HG02623 (cell line): ENCODE results near the gene FMNL3.

Source experiments
- ATAC-seq: cut with Tn5 transposase; IDR thresholded peaks from one replicate; pipeline ENCODE4 v1.9.1; 2021; ENCODE audit warnings: moderate library complexity; ENCODE audit not compliant: unreplicated experiment

FMNL3 gene

DNA sequence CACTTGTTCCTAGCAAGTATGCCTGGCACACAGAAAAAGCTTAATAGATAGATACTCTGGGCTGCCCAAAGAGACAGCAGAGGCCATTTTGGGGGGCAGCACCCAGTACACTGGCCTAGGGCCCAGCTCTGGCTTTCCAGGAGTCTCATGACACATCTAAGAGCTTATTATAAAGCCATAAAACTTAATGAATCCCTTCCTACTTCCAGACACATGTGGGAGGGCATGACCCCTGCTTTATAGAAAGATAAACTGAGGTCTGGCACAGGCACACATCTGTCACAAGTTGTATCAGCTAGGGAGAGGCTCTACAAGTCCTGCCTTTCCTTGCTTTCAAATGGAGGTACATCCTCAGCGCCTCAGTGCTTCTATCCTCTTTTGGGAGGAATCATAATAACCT is 27.1 kb downstream of the FMNL3 start:
- no peak for ATAC-seq

DNA sequence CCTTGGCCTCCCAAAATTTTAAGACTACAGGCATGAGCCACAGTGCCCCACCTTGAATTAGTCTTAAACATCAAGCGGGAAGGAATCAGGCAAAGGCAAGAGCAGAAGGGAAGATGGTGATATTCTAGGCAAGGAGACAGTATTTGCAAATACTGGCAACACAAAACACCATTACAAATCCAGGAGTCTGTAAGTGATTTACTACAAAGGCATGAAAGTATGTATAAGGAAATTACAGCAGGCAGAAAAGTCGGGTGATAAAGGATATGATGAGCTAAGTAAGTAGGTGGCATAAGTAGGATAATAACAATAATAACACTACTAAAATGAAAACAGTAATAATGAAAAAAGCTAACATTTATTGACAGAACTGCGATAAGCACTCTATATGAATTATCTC is 28.5 kb downstream of the FMNL3 start:
- ATAC-seq = no peak

DNA sequence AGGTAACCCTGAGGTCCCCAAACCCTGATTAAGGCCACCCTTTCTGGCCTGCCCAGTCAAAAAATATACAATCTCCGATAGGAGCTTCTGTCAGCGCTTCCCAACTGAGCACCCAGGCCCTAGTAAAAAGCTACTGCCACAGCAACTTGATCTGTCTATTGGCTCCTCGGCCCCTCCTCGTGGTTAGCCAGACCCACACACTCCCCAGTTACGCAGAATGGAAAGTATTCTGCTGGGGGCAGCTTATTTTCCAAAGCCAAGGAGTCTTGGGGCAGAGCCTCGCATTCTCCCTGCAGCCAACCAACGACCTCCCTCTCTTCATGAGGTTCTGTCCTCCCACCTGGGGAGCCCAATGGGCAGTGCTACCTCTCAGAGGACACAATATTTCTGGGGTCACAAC is 32.1 kb downstream of the FMNL3 start:
- ATAC-seq = no peak

DNA sequence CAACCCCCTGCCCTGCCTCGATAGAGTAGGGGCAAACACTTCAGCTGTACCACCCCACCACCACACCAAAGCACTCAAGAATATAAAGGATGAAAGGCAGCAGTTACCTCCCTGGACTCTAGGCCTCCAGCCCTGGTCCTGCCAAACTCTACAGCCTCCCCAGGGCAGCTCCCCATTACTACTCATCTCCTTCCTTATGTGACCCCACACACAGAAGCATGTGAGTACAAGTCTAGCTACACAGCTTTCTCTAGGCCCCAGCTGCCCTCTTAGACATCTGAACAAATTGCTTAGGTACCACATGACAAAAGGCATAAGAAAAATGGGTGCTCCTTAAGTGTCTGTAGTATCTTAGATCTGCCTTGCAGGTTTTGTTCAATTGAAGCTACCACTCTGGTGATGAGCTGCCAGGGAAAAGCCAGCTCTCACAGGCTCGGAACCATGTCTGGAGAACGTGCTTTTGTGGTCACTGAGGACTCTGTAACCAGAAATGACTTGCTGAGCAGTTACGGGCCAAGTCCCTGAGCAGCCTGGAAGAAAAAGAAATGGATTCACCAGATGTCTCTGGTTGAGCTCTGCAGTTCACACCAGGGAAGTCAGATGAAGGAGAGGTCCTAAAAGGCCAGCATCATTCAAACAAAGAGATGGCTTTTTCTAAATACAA is 32.8 kb downstream of the FMNL3 start:
- ATAC-seq = no peak

DNA sequence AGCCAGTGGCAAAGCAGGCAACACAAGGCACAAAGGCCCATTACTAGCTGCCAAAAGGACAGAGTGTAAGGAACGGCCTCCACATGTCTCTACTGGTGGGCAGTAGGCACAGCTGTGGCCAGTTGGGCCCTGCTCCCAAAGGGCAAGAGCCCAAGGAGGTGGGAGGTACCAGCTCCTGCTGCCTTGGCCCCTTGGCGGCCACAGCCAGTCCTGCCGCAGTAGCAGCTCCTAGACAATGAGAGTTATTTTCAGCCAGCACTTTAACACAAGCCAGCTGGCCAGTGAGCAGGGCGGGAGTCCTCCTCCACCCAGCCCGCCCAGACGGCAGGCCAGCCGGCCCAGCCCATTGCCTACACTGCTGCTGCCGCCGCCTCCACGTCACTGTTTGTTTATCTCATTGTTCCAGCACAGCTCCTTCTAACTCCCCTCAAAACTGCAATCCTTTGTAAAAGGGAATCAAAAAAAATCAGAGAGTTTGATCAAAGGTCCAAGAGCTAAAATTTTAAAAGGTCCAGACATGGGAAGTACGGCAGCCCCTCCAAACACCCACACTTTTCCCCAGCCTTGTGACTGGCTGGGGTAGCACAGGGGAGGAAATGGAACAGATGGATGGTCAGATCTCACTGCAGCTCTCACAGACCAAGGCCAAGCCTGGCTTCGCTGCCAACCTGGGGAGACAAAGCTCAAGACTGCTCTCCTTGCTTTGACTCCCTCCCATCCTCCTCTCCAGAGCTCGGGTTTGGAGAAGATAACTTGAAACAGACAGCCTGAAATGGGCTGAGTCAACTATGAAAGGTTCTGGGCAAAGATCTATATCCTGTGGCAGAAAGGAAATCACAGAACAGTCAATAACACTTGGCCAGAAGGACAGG is 33.5 kb downstream of the FMNL3 start:
- no peak for ATAC-seq

DNA sequence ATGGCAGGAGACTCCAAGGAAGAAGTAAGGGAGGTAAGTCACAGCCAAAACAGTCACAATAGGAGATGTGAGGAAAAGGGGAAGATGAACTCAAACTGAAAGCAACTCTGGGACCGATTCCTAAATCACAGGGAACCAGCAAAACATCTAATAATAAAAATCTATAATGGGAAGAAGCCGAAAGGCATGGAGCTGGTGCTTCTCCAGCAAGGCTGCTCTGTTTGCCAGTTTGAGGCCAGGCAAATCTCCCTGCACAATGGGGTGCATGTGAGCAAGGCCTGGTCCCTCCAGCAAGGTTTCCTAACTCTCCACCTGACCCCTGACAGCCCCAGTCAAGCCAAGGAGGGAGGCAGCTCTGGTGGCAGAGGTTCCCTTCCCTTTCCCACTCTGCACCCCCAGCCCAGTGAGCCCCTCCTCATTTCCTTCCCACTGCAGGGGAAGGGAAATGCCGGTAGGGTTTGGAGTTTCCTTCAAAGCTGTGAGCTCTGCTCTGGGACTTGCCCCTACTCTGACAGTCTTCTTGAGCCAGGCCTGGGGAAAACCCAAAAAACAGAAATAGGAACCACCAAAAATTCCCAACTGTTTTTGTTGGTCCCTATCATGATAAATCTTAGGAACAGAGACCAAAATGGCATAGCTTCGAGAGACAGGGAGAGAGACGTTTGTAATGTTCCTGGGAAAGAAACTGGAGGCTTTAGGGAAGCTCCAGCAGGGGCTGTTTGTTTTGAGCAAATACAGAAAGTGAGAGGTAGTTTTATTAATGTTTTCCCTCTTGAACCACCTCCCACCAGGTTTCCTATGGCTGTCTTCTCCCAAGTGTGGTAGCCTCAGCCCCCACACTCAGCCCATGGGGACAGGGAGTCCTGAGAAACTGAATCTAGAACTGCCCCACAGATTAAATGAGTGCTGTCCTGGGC is 34.6 kb downstream of the FMNL3 start:
- ATAC-seq = no peak

DNA sequence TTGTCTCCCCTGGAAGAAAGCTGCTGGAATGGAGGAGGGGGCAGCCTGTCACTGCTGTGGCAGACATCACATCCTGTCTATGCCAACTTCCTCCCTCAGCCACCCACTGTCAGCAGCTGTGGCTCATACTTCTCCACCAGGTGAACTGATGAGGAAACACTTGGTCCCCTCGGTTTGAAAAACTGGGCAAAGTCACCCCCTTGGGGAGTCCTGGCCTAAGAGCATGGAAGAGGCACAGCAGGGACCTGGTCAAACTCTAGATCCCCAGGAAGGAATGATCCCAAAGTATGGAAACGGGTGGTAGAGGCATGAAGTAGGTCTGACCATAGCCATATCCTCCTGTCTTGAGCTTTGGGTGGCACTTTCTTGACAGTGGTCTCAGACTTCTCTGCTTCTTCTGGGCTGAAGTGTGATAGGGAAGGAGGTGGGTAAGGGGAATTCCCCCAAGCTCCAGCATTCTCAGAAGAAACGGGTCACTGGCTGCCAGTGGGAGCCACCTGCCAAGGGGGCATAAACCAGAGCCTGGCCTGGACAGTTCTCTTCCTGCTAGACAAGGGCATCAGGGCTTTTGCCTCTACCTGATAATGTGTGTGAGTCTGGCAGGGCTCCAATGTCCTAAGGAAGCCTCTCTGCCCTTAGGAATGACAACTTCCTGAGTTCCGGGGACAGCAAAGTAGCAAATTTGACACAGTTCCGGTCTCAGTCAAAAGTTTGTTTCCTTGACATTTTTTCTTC is 36.0 kb downstream of the FMNL3 start:
- ATAC-seq = no peak

DNA sequence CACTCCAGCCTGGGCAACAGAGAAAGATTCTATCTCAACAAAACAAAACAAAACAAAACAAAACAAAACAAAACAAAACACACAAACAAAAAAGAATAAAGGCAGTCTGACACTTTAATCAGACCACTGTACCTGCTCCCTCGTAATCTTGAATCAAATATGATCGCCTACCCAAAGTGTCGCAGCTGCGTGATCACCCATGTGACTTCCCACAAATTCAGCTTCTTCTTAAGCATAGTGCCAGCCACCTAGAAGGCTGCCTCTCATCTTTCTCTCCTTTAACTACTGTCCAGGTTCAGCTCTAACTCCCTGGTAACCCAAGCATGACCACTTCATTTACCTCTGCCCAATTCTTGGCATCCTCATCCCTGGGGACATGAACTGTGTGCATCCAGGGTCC is 37.4 kb downstream of the FMNL3 start:
- ATAC-seq = no peak

DNA sequence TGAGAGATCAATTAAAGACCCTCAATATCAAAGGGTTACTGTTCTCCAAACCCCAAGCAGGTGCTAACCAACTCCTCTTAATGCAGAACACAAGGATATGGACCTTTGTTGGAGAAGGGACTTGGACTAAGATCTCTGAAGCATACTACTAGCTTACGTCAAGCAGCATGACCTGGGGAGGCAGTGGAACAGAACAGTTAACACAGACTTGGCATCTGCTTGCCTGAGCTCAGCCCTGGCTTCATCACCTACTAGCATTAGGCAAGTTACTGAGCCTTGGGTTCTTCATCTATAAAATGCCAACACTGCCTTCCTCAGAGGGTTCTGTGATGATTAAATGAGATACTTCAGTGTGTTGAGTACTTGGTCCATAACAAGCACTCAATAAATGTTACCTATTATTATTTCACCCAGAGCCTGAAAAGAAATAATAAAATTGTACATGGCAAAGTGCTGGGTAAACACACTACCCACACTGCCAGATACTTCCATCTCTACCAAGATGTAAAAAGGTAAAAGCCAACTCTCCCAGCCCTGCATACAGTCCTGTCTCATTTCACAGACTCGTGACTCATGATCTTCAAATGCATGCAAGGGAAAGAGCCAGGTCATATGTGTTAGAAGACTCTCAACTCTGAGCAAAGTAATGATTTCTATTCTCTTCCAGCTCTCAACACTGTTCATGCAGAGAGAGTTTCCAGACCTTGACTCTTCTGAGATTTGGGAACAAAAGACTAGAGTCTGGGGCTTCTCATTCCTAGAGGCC is 39.7 kb downstream of the FMNL3 start:
- no peak for ATAC-seq

DNA sequence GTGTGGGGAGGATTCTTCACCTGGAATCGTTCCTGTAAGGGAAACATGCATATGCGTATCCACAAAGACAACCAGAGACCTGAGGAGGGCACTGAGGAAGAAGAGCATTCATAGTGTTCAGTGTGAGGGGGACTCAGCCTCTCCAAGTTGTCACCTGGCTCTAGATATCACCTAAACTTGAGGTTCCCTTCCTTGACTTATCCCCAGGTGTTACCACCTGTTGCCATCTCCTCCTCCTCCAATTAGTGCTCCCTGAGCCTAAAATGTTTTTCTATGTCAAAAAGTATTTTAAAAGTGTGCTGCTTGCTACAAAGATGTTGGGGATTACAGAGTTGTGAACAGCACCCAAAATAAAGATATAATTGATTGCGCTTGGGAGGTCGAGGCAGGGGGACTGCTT is 41.0 kb downstream of the FMNL3 start:
- no peak for ATAC-seq

DNA sequence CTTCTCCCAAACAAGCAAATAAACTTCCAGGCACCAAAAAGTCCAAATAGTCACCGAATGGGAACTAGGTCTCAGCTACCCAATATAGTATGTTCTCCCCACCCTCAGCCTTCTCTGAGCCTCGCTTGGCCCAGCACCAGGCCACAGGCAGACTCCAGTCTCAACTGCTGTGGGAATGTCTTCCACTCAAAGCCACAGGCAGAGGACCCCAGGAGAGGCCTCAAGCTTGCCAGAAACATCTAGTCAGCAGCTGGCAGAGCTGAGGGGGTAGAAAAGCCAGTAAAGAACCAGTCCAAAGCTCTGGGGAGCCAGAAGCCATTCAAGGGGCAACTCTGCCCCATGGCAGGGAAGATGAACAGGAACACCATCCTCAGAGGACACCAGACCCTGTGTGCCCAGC is 41.8 kb downstream of the FMNL3 start:
- ATAC-seq = no peak

DNA sequence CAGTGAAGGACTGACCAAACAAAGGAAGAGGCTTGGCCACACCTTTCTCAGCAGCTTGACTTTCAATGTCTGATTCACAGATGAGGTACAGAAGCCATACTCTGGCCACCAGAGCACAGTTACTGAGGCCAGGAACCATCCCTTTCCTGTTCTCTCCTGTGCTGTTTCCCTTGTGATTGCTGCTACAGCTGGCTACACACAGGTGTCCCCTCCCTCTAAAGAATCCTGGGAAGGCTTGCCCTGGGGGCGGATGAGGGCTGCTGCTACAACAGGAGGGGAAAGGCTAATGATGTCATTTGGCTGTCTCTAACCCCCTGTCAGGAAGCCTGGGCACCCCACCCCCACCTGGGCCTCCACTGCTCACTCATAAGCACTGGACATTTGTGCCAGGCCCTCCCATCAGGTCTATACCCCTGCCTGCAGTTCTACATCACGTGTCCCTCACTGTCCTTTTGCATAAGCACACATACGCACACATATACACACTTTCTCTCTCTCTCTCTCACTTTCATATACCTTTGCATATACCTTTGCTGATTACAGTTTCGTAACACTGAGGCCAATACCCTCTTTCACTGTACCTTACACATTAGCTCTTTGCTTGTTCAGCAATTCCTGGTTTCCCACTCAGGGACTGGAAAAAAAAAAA is 42.5 kb downstream of the FMNL3 start:
- ATAC-seq = peak; percentile 64

DNA sequence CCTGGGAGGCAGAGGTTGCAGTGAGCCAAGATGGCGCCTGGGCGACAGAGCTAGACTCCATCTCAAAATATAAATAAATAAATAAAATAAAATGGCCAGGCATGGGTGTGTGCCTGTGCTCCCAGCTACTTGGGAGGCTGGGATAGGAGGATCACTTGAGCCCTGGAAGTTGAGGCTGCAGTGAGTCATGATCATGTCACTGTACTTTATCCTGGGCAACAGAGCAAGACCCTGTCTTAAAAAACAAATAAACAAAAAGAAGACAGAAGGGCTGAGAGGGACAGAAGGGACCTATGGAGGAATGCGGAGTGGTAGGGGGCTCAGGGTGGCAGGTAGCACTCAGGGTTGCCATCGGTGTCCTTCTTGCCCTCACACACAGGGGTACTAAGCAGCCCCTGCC is 43.0 kb downstream of the FMNL3 start:
- no peak for ATAC-seq

DNA sequence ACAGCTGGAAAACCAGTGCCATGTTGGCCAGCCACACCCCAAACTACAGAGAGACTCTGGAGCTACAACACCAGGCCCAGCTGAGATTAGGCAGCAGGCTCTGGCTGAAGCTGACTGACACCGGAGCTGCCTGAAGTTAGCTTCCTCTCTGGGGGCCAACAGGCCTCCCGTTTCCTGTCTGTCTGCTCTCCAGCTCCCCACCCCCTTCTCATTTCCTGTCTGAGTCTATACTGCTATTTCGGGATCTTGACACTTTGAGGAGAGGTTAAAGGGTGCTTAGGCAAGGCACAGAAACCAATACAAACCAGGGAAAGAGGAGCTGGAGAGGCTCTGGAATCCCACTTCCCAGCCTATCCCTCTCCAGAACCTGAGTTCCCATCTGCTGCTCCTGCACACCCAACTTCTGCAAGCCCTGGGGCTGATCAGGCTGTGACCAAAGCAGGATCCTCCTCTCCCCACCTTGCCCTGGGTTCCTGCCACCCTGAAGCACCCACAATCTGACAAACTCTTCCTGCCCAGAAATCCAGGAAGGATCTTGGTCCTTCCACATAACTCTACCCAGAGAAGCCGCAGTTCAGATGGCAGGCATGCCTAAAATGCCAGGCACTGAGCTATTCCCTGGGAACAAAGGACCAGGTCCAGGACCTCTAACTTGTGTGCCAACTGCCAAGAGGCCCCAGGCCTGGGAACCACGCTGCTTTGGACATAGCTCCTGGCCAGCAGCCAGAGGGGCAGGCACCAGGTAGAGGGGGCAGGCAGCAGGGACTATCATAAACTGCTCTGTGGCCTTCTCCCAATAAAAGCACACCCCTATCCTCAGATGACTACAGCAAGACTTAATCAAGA is 44.0 kb downstream of the FMNL3 start:
- ATAC-seq = peak; percentile 66

DNA sequence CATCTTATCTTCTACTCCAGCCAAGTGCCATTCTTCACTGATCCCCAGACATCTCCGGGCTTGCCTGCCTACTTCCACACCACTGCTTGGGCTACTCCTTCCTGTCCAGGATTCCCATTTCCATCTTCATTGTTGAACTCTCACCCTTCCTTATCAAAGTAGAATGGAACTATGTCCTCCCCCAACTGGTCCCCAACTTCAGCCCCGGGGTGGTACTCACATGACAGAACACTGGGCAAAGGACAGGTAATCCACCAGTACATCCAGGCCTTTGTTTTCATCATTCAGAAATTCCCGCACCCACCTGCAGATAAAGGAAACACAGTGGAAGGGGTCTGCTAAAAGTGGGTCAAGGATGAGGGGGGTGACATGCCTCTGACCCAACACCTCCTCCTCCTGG is 45.5 kb downstream of the FMNL3 start:
- ATAC-seq = no peak

DNA sequence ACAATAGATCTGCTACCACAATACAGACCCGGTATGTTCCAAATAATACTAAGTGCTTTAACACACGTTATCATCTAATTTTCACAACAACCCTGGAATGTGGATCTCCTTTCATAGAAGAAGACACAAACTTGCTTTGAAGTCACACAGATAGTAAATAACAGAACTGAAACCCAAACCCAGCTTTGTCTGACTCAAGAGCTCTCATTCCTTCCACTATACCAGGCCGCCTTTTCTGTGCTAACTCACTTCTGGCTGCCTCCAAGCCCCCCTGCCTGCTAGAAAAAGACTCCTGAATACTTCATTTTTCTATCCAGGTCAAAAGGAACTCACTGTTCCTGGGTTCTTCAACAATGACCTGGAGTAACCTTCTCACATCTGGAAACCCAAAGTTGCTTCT is 46.0 kb downstream of the FMNL3 start:
- peak; percentile 39 for ATAC-seq

DNA sequence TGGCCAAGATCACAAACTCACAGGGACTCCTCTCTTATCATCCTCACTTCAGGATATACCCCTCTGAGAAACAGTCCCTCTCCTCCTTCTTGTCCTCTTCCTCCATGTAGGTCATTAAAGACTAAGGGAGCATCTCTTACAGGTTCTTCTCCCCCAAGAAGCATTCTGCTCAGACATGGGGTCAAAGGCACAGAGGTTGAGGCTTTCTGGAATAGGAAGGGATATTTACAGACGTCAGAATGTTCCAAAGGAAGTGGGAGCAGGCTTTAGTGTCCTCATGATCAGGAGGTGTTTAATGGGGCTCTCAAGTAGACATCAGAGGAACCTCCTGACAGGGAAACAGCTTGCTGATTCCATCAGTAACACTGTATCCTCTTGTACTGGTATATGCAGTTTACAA is 47.5 kb downstream of the FMNL3 start:
- ATAC-seq = no peak

DNA sequence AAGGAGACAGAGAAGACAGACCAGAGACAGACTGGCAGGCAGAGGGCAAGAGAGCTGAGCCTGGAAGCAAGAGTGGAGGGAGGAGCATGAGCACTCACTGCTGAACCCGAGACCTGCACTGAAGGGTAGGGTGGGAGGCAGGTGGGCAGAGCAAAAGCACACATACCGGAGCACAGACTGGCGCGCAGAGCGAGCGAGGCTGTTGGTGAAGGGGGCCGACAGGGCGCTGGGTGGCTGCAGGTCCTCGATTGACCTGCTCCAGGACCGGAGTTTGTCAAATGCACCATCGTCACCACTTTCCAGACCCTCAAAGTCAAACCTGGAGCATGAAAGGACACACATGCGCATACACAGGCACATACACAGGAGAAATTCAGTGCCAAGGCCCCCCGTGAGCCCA is 48.9 kb downstream of the FMNL3 start:
- no peak for ATAC-seq
